Left lung (tissue), 10 donors: Measurements from ENCODE around the gene BLOC1S3. TPM values are rescaled to one million over a fixed set of nuclear protein-coding genes. Genes with fewer than 3 reads are reported as not detected.

Source experiments
- ATAC-seq: fragments of 200-7000 bp; cut with Tn5 transposase; one replicate; pipeline ENCODE4 v1.9.1; 2020; ENCODE audit warnings: moderate library complexity
- DNase-seq, 4 donors: peaks; one replicate each; pipeline ENCODE4 v3.0.0-alpha.2; 2013 to 2020
- H3K27ac ChIP-seq, 2 donors: fragments of 200-600 bp; sonication (generic) in 1 of 2; one replicate each; pipeline versions ENCODE4 v1.5.0 to v1.8.0; 2020 to 2021
- H3K27me3 ChIP-seq, 2 donors: fragments of 200-600 bp; sonication (generic) in 1 of 2; one replicate each; pipeline versions ENCODE4 v1.5.0 to v1.8.0; 2020 to 2021
- H3K36me3 ChIP-seq, 2 donors: fragments of 200-600 bp; sonication (generic) in 1 of 2; one replicate each; pipeline versions ENCODE4 v1.5.0 to v1.8.0; 2020 to 2021
- H3K4me1 ChIP-seq, 2 donors: fragments of 200-600 bp; one replicate each; pipeline ENCODE4 v1.8.0; 2021
- H3K4me3 ChIP-seq, 2 donors: fragments of 200-600 bp; sonication (generic) in 1 of 2; one replicate each; pipeline versions ENCODE4 v1.5.0 to v1.8.0; 2020 to 2021; ENCODE audit warnings: mild to moderate bottlenecking in 1 of 2
- H3K9me3 ChIP-seq, 2 donors: fragments of 200-600 bp; sonication (generic) in 1 of 2; one replicate each; pipeline versions ENCODE4 v1.5.0 to v1.8.0; 2020 to 2021
- intact Hi-C, 2 donors: fragments of 100-400 bp; cut with DNase I; formaldehyde crosslinking; loops; one replicate each; pipeline versions ENCODE4 v1.11.2 to v1.14.2; 2022
- polyA plus RNA-seq, 6 donors: library from polyadenylated mRNA; unstranded; fragments of 120-200 nt; gene quantifications; one replicate each; pipeline ENCODE4 v1.2.1, GENCODE V29; 2013; ENCODE audit not compliant: insufficient read length in 6 of 6
- total RNA-seq, 2 donors: library from RNA; stranded (reverse); fragmentation: NEBNext Ultra II Directional; extraction: Animal tissue kit (Norgen Biotek cat#: 25700); gene quantifications; one replicate each; pipeline ENCODE4 v1.2.1, GENCODE V29; 2021
- TF ChIP-seq, protein P1 (sequence below), 2 donors: fragments of 200-600 bp; sonication (generic) in 1 of 2; IDR thresholded peaks; one replicate each; pipeline versions ENCODE4 v1.5.0 to v1.8.0; 2021; ENCODE audit warnings: antibody characterized with exemption in 2 of 2
- donor health status: DM: no; HTN: yes; CAD: no.
- donor health status: DM: no; HTN: no; CAD: no.

Gene BLOC1S3
- total and polyA plus RNA-seq, 8 donors: 7.8 to 15.8 (median 9.8) TPM

DNA sequence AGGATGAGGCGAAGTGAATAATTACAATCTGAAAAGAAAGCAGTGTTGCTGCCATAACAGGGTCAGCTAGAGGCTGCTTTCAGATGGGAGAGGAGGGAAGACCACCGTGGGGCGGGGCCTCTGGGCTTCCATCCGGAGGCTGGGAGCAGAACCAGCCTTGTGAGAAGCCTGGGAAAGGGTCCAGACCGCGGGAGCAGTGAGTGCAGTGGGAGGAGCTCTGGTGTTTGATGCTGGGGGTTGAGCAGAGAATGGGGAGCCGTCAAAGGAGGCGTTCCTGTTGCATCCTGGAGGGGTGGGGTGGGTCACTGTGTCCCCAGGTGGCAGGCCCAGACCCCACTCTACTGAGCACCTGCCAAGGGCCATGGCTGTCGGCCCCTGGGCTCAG, 35.9 kb upstream of the BLOC1S3 start:
- H3K27me3 ChIP-seq: no peaks in the 10 kb centered on the region
- H3K27ac ChIP-seq: no peak overlapping the region
- no peak overlapping the region for H3K4me3 ChIP-seq
- TF ChIP-seq, protein P1, sequence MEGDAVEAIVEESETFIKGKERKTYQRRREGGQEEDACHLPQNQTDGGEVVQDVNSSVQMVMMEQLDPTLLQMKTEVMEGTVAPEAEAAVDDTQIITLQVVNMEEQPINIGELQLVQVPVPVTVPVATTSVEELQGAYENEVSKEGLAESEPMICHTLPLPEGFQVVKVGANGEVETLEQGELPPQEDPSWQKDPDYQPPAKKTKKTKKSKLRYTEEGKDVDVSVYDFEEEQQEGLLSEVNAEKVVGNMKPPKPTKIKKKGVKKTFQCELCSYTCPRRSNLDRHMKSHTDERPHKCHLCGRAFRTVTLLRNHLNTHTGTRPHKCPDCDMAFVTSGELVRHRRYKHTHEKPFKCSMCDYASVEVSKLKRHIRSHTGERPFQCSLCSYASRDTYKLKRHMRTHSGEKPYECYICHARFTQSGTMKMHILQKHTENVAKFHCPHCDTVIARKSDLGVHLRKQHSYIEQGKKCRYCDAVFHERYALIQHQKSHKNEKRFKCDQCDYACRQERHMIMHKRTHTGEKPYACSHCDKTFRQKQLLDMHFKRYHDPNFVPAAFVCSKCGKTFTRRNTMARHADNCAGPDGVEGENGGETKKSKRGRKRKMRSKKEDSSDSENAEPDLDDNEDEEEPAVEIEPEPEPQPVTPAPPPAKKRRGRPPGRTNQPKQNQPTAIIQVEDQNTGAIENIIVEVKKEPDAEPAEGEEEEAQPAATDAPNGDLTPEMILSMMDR (IDR thresholded peaks at IDR 0.05): no peak
- H3K4me1 ChIP-seq: no peaks in the 10 kb centered on the region
- DNase-seq (no peak), ATAC-seq (no peak)
- intact Hi-C loops: no loop called here
- peaks cover 0 to 72% of the 10 kb centered on the region in 2 donors for H3K36me3 ChIP-seq
- H3K9me3 ChIP-seq: no peaks in the 10 kb centered on the region

DNA sequence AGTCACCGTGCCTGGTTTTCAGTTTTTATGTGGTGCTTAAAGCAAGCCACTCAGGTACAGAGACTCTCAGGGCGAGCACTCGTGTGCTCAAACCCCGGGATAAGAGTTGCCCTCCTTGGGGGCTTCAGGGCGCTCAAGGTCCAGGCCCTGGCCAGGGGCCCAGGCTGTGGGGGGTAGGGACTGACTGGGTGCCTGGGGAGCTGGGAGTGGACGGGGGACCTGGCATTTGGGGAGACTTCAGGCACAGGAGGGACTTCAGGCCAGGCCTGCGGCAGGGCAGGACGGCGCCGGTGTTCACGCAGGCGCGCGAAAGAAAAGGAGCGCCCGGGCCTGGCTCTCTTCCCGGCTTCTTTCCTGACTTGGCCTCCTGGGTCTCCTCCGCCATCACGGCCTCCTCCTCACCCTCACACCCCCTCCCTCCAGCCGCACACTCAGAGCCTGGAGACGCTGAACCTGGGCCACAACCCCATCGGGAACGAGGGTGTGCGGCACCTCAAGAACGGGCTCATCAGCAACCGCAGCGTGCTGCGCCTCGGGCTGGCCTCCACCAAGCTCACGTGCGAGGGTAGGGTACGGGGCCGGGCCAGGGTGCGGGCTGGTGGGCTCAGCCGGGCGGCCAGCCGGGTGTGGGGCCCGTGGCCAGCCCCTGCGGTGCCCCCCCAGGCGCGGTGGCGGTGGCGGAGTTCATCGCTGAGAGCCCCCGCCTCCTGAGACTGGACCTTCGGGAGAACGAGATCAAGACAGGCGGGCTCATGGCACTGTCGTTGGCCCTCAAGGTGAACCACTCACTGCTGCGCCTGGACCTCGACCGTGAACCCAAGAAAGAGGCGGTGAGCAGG, 33.9 kb upstream of the BLOC1S3 start:
- no peaks in the 10 kb centered on the region for H3K9me3 ChIP-seq
- DNase-seq: no peak
- TF ChIP-seq, protein P1 (IDR thresholded peaks at IDR 0.05): no peak
- H3K4me1 ChIP-seq: no peaks in the 10 kb centered on the region
- no peaks in the 10 kb centered on the region for H3K27me3 ChIP-seq
- H3K4me3 ChIP-seq: no peak overlapping the region
- intact Hi-C loops: no loop called here
- H3K27ac ChIP-seq: no peak overlapping the region
- ATAC-seq: no peak
- H3K36me3 ChIP-seq: peaks cover 0 to 83% of the 10 kb centered on the region in 2 donors

DNA sequence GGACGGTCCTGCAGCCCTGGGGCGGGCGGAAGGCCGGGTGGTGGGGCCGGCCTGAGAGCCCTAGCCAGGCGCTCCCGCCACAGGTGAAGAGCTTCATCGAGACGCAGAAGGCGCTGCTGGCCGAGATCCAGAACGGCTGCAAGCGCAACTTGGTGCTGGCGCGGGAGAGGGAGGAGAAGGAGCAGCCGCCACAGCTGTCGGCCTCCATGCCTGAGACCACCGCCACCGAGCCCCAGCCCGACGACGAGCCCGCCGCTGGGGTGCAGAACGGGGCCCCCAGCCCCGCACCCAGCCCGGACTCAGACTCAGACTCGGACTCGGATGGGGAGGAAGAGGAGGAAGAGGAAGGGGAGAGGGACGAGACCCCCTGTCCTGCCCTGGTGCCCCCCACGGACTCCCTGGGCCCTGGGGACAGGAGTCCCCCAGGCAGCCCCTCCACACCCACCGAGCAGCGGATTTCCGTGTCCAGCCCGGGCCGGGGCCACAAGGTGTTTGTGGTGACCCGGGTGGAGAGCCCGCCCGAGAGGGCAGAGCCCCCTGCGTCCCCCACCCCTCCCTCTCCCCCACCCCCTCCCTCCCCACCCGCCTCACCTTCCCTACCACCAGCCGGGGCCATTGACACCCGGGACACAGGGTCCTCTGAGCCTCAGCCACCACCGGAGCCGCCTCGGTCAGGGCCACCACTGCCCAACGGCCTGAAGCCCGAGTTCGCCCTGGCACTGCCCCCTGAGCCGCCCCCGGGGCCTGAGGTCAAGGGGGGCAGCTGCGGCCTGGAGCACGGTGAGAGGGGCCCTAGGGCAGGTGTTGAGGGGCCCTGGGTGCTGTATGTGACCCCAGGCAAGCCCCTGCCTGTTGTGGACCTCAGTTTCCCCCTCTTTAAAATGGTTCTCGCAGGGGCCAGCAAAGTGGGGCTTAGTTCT, 33.1 kb upstream of the BLOC1S3 start:
- ATAC-seq (no peak), DNase-seq (no peak)
- TF ChIP-seq, protein P1 (IDR thresholded peaks at IDR 0.05): no peak
- H3K4me3 ChIP-seq: no peak overlapping the region
- no peaks in the 10 kb centered on the region for H3K4me1 ChIP-seq
- no peaks in the 10 kb centered on the region for H3K9me3 ChIP-seq
- H3K27me3 ChIP-seq: peaks cover 0 to 3% of the 10 kb centered on the region in 2 donors
- intact Hi-C loops: no loop called here
- H3K36me3 ChIP-seq: peaks cover 0 to 81% of the 10 kb centered on the region in 2 donors
- no peak overlapping the region for H3K27ac ChIP-seq

DNA sequence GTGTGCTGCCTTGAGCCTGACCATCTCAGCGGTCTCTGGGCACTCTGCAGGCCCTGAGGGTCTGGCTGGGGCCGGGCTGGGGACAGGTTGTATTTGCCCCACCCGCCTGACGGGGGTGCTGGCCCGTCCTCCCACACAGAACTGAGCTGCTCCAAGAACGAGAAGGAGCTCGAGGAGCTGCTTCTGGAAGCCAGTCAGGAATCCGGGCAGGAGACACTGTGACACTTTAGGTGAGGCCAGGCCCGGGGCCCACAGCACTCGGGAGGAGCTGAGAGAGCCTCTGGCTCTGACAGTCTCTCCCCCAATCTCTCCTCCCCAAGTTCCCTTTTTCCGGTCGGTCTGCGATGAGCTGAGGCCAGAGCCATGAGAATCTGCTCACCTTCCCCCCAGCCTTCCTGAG, 32.3 kb upstream of the BLOC1S3 start:
- no peaks in the 10 kb centered on the region for H3K4me1 ChIP-seq
- ATAC-seq (no peak), DNase-seq (no peak)

More for the DNA sequence above, 32.3 kb upstream of the BLOC1S3 start:
- Histone ChIP-seq H3K4me3 (no peak overlapping the region), H3K27me3 (peaks cover 2 to 10% of the 10 kb centered on the region in 2 donors), H3K27ac (no peak overlapping the region), H3K36me3 (peaks cover 0 to 74% of the 10 kb centered on the region in 2 donors), H3K9me3 (no peaks in the 10 kb centered on the region)
- intact Hi-C loops: no loop called here
- TF ChIP-seq, protein P1 (IDR thresholded peaks at IDR 0.05): no peak
